GM21515 (cell line): Measurements from ENCODE around the gene SPOUT1.
"Not testable (repeated sequence)": the region's sequence is repeated elsewhere in the genome, so short reads cannot be mapped to it uniquely, and the experiment has no call there.

ENCODE experiments used
- ATAC-seq: cut with Tn5 transposase; IDR thresholded peaks from one replicate; pipeline ENCODE4 v1.9.1; 2021; ENCODE audit not compliant: unreplicated experiment

Gene SPOUT1, protein sequence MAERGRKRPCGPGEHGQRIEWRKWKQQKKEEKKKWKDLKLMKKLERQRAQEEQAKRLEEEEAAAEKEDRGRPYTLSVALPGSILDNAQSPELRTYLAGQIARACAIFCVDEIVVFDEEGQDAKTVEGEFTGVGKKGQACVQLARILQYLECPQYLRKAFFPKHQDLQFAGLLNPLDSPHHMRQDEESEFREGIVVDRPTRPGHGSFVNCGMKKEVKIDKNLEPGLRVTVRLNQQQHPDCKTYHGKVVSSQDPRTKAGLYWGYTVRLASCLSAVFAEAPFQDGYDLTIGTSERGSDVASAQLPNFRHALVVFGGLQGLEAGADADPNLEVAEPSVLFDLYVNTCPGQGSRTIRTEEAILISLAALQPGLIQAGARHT

DNA sequence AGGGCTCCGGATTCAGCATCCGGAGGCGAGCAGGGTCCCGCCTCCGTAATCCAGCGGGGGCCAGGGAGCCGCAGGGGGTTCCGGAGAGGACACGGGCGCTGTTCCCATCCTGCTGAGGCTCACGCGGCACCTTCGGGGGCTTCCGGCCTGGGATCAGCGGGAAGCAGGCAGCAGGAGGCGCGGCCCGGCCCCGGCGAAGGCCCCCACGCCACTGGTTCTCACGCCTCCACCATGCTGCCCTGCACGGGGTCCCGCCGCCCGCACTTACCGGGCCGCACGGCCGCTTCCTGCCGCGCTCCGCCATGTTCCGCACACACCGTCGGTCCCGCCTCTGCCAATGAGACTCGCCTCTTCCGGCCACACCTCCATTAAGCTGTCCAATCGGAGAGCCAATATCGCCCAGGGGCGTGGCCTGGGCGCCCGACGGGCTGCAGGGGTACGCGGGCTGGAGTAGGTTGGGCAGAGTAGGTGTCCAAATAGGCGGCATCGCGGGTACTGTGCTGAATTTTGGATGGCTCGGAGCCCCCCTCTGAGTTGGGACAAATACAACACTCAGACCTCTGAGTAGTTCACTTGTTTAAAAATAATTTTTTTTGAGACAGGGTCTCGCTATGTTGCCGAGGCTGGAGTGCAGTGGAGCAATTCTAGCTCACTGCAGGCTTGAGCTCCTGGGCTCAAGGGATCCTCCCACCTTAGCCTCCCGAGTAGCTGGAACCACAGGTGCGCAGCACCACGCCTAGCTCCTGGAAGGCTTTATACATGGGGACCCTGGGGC lies at the start of gene SPOUT1:
TSS of gene SPOUT1 (minus strand) at position 318 of the 775 bp plus-strand sequence. CDS start at position 304, 14 bp downstream.
- peak; percentile 94 for ATAC-seq

GRCh38 chr9:128877852-128878251 lies 48.3 kb upstream of the SPOUT1 start:
- ATAC-seq, result no peak

- ATAC-seq, result not testable (repeated sequence)
Observed at GRCh38 chr9:128870941-128871265, 41.3 kb upstream of the SPOUT1 start.

DNA sequence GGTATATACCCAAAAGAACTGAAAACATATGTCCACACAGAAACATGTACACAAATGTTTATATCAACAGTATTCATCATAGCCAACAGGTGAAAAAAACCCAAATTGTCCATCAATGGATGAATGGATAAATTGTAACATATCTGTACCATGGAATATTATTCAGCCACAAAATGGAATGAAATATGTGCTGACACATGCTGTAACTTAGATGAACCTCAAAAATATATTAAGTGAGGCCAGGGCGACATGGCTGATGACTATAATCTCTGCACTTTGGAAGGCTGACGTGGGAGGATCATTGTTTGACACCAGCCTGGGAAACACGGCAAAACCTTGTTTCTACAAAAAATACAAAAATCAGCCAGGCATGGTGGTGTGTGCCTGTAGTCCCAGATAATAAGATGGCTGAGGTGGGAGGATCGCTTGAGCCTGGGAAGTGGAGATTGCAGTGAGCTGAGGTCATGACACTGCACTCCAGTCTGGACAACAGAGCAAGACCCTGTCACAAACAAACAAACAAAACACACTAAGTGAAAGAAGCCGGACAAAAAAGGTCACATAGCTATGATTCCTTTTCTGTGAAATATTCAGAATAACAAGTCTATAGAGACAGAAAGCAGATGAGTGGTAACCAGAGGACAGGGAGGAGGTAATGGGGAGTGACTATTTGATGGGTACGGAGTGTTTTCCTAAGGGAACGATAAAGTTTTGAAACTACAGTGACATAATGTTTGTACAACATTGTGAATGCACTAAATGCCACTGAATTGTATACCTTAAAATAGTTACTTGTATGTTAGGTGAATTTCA lies 40.7 kb upstream of the SPOUT1 start:
- no peak for ATAC-seq

DNA sequence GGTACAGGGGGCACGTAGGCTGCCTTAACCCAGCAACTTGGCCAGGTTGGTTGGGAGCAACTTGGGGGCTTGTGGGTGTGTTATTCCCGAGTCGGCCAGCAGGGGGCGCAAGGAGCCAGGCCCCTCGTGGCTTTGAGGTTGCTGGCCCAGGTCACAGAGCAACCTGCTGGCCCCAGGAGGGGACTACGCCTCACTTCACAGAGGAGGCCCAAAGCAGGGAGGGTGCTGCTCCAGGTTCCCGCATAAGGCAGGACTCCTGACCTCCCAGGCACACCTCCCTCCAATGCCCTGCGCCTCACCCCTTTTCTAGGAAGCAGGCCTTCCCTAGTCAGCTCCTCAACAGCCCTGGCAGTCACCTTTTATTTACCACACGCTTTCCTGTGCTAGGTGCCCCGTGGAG lies 34.1 kb upstream of the SPOUT1 start:
- no peak for ATAC-seq

DNA sequence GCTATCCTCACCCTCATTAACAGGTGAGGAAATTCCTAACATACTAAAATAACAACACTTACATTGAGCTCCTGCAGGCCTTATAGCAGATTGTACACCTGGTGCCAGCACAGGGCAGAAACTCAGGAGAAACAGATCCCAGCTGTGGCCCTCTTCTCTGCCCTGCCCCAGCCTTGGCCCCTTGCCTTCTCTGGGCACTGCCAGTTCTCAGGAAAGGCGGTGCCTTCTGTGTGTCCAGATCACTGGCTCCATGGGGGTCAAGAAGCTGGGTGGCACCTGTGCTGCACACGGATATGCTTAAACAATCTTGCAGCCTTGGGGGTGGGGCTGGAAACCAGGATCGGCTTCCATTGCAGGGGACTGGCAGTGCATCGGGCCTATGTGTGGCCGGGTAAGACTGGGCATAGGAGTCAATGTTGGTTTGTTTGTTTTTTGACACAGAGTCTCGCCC lies 32.8 kb upstream of the SPOUT1 start:
- no peak for ATAC-seq

GRCh38 chr9:128861501-128861900 lies 31.9 kb upstream of the SPOUT1 start:
- ATAC-seq, result no peak

- ATAC-seq, result no peak
Observed at GRCh38 chr9:128860937-128861336, 31.3 kb upstream of the SPOUT1 start.

- not testable (repeated sequence) for ATAC-seq
Observed at GRCh38 chr9:128858476-128858875, 28.9 kb upstream of the SPOUT1 start.

- ATAC-seq, result not testable (repeated sequence)
Observed at GRCh38 chr9:128854454-128854853, 24.9 kb upstream of the SPOUT1 start.

DNA sequence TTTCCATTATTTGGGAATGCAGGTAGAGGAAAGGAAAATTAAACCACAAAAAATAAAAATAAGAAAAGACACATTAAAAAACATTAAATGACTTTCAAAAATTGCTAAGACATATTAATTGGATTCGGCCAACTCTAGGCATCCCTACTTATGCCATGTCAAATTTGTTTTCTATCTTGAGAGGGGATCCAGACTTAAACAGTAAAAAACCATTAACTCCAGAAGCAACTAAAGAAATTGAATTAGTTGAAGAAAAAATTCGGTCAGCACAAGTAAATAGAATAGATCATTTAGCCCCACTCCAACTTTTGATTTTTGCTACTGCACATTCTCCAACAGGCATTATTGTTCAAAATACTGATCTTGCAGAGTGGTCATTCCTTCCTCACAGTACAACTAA lies 23.1 kb upstream of the SPOUT1 start:
- ATAC-seq, result not testable (repeated sequence)

DNA sequence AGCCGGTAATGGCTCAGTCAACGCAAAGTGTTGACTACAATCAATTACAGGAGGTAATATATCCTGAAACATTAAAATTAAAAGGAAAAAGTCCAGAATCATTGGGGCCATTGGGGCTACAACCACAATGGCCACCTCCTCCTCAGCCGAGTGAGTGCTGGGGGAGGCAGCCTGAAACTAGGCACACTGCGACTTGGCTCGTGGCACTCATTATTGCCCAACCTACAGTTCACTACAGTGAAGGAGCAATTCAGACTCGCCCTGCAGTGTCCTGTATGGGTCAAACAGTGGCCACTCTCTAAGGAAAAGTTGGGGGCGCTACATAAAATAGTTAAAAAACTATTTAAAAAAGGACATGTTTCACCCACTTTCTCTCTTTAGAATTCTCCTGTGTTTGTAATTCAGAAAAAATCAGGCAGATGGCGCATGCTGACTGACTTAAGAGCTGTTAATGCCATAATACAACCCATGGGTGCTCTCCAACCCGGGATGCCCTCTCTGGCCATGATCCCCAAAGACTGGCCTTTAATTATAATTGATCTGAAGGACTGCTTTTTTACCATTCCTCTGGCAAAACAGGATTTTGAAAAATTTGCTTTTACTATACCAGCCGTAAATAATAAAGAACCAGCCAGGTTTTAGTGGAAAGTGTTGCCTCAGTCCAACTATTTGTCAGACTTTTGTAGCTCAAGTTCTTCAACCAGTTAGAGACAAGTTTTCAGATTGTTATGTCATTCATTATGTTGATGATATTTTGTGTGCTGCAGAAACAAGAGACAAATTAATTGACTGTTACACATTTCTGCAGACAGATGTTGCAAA lies 22.4 kb upstream of the SPOUT1 start:
- ATAC-seq, result not testable (repeated sequence)

DNA sequence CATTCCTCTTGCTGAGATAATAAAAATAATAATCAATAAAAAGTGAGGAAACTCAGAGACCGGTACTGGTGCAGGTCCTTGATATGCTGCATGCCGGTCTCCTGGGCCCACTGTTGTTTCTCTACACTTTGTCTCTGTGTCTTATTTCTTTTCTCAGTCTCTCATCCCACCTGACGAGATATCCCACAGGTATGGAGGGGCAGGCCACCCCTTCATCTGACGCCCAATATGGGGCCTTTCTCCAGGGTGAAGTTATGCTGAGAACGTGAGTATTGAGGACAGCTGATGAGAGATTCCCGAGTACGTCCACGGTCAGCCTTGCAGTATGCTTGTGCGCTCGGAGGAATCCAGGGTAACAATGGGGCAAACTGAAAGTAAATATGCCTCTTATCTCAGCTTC lies 21.4 kb upstream of the SPOUT1 start:
- not testable (repeated sequence) for ATAC-seq

GRCh38 chr9:128847803-128848202 lies 18.2 kb upstream of the SPOUT1 start:
- no peak for ATAC-seq

DNA sequence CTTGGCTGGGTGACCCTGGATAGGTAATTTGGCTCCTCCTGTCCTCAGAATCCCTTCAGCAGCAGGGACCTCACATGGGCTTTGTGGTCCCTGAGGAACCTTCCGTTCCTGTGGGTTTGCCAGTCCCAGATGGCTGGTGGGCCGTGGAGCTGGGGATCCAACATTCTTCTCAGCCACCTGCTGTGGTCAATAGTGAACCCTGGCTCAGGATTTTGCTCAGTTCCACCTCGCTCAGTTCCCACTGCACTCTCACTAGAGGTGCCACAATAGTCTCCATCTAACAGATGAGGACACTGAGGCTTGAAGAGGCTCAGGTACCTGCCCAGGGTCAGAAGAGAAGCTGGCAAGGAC lies 17.1 kb upstream of the SPOUT1 start:
- no peak for ATAC-seq

DNA sequence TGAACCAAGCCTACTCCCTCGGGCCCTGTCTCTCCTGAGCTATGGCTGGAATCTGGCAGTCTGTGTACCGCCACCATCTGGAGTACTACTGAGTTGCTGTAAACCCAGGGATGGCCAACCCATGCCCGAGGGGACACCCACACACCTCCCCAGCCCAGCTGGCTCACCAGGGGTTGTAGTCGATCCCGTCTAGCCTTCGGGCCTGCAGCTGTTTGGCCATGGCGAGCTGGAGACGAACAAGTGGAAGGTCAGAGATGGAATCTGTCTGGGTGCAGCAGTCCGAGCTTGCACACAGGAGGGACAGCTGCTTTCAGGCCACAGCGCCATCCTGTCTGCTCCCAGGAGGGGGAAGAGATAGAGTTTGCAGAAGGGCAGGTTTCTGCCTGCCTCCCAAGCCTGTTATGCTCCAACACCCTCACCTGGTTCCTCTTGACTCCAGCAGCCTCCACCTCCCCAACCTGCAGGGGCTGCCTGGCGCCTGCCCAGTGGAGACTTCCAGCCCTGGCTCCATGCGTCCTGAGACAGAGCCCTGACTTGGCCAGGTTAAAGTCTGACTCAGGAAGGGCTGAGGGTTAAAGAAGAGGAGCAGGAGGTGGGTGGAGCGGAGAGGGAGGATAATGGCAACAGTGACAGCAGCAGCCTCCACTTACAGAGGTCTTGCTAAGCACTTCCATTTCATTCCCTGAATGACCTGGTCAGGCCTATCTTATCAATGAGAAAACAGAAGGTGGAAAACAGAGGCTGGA lies 15.8 kb upstream of the SPOUT1 start:
- ATAC-seq, result no peak

- ATAC-seq, result not testable (repeated sequence)
Observed at GRCh38 chr9:128843171-128843570, 13.6 kb upstream of the SPOUT1 start.

DNA sequence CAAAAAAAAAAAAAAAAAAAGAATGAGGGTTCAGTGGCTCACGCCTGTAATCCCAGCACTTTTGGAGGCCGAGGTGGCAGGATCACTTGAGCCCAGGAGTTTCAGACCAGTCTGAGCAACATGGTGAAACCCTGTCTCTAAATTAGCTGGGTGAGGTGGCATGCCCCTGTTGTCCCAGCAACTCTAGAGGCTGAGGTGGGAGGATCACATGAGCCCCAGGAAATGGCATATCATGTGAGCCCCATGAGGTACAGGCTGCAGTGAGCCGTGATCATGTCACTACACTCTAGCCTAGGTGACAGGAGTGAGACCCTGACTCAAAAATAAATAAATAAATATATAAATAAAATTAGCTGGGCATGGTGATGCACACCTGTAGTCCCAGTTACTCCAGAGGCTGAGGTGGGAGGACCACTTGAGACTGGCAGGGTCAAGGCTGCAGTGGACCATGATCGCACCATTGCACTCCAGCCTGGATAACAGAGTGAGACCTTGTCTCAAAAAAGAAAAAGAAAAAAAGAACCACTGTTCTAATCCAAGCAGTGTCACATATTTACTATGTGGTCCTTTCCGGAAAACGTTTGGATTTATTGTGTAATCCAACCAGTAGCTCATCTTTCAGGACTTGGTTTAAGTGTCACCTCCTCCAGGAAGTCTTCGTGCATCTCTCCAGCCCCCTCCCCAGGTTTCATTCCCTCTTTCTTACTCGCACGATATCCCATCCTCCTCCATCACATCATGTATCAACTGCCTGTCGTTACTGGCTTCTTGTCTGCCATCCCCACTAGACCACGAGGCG lies 12.3 kb upstream of the SPOUT1 start:
- ATAC-seq, result no peak

GRCh38 chr9:128840524-128840923 lies 10.9 kb upstream of the SPOUT1 start:
- ATAC-seq, result no peak
